ENCODE results near the gene SLC12A2. TPM values are rescaled to one million over a fixed set of nuclear protein-coding genes. Genes with fewer than 3 reads are reported as not detected.
A peak's percentile ranks its signal among the peaks of the same experiment; 100 is the strongest.

SLC12A2 gene
- total RNA-seq, 1 experiment from 2014 or later: 17.1 TPM

DNA sequence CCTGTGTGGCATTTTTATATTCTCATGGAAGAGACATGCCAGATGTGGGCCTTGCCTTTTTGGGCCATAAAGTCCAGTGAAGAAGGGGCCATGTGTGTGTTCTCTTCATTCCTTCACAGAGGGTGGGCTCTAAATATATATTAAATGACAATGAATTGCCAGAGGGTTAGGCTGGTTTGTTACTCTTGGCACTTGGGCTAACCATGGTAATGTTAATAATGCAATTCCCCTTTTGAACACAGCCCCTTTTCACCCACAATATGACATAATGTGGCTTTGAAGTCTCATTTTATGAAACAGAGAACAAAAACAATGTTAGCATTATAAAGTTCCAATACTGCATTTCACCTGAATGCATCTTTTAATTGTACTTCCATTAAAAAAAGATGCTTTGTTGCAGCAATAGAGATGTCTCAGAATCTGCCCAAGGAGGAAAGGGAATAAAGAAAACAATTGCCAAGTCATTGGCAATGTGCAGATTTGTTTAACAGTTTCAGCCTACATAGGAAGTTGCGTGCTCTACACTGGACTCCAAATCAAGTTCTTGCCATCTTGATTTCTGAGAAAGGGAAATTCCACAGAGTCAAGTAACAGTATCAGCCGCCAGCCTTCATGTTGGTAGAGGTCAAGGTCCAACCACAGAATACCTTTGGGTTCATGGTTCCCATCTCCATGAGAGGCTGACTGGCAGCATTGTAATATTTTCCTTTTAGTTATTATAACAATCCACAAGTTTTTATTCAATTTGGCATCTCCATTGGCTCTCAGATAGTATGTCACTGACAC lies 141.9 kb downstream of the SLC12A2 start:
- DNase-seq (ENCODE audit: low spot score): peak; percentile 35

DNA sequence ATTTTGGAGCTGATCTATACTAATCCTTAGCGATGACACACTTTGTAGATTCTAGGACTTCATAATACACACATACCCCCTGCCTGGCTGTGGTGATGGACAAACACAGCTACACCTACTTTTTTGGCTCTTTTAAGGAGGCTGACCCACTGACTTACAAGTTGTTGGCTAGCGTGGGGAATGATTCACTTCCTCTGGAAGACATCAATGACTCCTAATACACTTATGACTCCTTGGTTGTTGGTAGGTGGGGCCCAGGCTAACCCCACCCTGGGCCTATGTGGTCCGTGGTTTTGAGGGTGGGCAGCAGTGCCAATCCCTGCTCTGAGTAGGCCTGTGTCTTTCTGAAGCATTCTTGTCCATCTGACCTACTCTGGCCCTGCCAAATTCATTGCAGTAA lies 144.4 kb downstream of the SLC12A2 start:
- peak; percentile 56 for DNase-seq (ENCODE audit: low spot score)

DNA sequence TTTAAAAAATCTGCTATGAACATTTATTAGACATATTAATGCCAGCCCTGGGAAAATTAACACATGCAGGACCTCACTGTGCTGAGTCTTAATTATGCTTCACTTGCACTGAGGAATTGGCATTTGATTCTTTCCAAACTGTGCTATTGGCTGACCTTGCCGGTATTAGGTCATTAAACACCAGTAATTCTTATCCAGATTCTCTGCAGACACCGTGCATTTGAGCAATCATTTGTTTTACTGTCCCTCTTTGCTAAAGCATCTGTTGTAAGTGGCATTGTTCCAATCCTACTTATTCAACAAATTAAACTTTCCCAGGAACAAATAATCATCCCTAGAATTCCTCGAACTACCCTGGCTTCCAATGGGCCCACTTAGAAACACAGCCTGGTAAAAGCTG lies 145.0 kb downstream of the SLC12A2 start:
- no peak for DNase-seq (ENCODE audit: low spot score)

DNA sequence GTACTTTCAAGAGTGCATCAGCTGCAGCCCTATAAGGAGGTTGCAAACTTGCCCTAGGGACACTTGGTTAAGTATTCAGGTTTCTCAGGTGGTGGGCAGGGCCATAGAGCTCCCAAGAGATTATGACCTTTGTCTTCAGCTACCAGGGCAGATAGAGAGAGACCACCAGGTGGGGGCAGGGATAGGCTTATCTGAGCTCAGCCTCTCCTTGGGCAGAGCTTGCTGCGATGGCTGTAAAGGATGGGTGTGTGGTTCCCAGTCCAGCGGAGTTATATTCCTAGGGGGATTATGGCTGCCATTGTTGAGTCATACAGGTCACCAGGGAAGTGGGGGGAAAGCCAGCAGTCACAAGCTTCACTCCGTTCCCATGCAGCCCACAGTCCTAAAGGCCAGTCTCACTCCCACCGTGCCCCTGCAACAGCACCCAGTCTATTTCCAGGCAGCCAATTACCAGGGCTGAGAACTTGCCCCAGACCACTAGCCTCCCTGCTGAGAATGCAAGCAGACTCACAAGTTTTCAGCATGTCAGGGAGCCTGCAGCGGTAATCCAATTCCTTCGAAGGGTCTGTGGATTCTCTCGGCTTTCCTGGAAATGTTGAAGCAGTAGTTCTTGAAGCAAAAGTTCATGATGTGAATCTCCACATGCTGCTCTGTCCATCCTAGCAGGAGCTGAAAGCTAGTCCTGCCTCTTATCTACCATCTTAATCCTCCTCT lies 151.5 kb downstream of the SLC12A2 start:
- DNase-seq (ENCODE audit: low spot score): no peak

DNA sequence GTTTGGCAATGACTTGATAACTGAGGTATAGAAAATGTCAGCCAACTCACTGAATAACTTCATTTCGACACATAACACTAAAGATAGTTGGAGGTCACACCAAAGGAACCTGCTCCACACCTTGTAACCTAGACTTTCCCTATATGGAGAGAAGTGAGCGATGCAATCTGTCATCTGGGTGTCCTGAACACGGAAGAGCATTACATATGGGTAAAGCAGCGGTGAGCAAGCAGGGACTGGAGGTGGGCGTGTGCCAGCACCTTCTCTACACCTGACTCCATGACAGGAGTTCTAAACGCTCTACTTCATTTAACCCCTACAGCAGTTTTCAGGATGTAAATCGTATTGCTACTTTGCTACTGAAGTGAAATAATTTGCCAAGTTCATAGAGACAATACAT lies 152.8 kb downstream of the SLC12A2 start:
- DNase-seq (ENCODE audit: low spot score): no peak

DNA sequence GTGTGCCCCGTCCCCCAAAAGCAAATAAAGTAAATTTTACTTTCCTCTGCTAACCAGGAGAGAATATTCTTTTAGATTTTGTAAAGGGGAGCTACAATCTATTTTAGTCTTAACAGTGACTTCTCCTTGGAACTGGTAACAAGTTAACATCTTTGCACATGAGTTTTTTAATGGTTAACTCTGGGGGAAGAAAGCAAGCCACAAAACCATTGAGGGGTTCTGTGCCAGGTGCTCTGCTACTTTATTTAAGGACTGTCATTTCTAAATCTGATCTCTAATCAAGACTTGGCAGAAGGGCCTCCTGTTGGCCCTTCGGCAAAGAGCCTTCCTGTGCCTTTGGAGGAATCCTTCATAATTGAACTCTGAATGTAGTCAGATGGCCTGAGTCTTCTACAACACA lies 153.4 kb downstream of the SLC12A2 start:
- no peak for DNase-seq (ENCODE audit: low spot score)

DNA sequence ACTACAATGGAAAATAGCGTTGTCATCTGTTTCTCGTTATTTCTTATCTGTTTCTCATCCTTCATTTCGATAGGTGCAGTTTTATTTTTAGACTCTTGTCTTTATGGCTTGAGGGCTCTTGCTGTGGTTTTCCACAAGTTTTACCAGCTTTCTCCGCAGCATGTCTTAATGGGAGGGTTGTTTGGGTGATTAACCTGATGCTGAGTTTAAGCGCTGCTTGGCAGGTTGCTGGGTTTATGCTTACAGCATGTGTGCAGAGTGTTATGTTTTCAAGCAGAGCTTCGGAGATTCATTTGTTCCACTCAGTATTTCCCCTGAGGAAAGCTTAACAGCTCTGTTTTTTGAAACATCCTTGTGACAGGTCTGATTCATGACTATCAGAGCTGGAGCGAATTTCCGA lies 154.0 kb downstream of the SLC12A2 start:
- DNase-seq (ENCODE audit: low spot score): peak; percentile 48

All from H4 (cell line).